GM12891 (cell line): ENCODE results near the gene RNF41.
"Not testable (repeated sequence)": the region's sequence is repeated elsewhere in the genome, so short reads cannot be mapped to it uniquely, and the experiment has no call there.

Experiments used
- POLR2A ChIP-seq: IDR thresholded peaks from 2 replicates; pipeline ENCODE4 v1.6.1; 2011; ENCODE audit warnings: low read depth, low read length, control low read depth
- POLR2AphosphoS5 ChIP-seq: IDR thresholded peaks from 2 replicates; pipeline ENCODE4 v1.6.1; 2011; ENCODE audit warnings: low read depth, low read length, control low read depth

DNA sequence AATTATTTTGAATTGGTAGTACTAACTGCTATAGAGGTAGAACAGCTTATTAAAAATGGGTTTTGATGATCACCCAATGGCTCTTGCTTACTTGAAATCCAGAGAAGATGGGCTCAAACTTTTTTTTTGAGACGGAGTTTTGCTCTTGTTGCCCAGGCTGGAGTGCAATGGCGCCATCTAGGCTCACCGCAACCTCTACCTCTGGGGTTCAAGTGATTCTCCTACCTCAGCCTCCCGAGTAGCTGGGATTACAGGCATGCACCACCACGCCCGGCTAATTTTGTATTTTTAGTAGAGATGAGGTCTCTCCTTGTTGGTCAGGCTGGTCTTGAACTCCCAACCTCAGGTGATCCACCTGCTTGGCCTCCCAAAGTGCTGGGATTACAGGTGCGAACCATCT is 41.2 kb upstream of the RNF41 start:
- not testable (repeated sequence) for TF ChIP-seq POLR2AphosphoS5, POLR2A
